ENCODE measurements around the gene TRPV3. TPM values are rescaled to one million over a fixed set of nuclear protein-coding genes. Genes with fewer than 3 reads are reported as not detected.
A peak's percentile ranks its signal among the peaks of the same experiment; 100 is the strongest.

TRPV3 gene
- total and polyA plus RNA-seq, 2 of the 13 experiments (the other 11 are each of a cell fraction or from before 2014, with no cell fraction given) = 0.90 to 1.0 TPM

GRCh38 chr17:3529817-3530741 lies 27.5 kb downstream of the TRPV3 start (continued):
- peak; percentile 65; the same call in 1 of the 2 replicates for TF ChIP-seq SALL1 (CRISPR knock-in tag; IDR thresholded peaks at IDR 0.05)
- no peak for TF ChIP-seq ZNF333 (CRISPR knock-in tag; IDR thresholded peaks at IDR 0.05; ENCODE audit: borderline replicate concordance)
- TF ChIP-seq, protein P1, sequence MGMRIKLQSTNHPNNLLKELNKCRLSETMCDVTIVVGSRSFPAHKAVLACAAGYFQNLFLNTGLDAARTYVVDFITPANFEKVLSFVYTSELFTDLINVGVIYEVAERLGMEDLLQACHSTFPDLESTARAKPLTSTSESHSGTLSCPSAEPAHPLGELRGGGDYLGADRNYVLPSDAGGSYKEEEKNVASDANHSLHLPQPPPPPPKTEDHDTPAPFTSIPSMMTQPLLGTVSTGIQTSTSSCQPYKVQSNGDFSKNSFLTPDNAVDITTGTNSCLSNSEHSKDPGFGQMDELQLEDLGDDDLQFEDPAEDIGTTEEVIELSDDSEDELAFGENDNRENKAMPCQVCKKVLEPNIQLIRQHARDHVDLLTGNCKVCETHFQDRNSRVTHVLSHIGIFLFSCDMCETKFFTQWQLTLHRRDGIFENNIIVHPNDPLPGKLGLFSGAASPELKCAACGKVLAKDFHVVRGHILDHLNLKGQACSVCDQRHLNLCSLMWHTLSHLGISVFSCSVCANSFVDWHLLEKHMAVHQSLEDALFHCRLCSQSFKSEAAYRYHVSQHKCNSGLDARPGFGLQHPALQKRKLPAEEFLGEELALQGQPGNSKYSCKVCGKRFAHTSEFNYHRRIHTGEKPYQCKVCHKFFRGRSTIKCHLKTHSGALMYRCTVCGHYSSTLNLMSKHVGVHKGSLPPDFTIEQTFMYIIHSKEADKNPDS (CRISPR knock-in tag; IDR thresholded peaks at IDR 0.05) = no peak
- TF ChIP-seq KDM1A (CRISPR knock-in tag; IDR thresholded peaks at IDR 0.05) = no peak
- TF ChIP-seq PPARG (CRISPR knock-in tag; conservative IDR thresholded peaks at IDR 0.05) = 0 out of 2 replicates have a peak, but pooled peaks have one; percentile 23
- no peak for TF ChIP-seq ZNF629 (CRISPR knock-in tag; conservative IDR thresholded peaks at IDR 0.05)
- TF ChIP-seq, protein P2, sequence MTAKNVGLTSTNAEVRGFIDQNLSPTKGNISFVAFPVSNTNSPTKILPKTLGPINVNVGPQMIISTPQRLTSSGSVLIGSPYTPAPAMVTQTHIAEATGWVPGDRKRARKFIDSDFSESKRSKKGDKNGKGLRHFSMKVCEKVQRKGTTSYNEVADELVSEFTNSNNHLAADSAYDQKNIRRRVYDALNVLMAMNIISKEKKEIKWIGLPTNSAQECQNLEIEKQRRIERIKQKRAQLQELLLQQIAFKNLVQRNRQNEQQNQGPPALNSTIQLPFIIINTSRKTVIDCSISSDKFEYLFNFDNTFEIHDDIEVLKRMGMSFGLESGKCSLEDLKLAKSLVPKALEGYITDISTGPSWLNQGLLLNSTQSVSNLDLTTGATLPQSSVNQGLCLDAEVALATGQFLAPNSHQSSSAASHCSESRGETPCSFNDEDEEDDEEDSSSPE (CRISPR knock-in tag; IDR thresholded peaks at IDR 0.05) = peak; percentile 70; the same call in 1 of the 2 replicates
- no peak for TF ChIP-seq ZBTB8A (CRISPR knock-in tag; IDR thresholded peaks at IDR 0.05; ENCODE audit: borderline replicate concordance, low read depth)
- TF ChIP-seq, protein P3, sequence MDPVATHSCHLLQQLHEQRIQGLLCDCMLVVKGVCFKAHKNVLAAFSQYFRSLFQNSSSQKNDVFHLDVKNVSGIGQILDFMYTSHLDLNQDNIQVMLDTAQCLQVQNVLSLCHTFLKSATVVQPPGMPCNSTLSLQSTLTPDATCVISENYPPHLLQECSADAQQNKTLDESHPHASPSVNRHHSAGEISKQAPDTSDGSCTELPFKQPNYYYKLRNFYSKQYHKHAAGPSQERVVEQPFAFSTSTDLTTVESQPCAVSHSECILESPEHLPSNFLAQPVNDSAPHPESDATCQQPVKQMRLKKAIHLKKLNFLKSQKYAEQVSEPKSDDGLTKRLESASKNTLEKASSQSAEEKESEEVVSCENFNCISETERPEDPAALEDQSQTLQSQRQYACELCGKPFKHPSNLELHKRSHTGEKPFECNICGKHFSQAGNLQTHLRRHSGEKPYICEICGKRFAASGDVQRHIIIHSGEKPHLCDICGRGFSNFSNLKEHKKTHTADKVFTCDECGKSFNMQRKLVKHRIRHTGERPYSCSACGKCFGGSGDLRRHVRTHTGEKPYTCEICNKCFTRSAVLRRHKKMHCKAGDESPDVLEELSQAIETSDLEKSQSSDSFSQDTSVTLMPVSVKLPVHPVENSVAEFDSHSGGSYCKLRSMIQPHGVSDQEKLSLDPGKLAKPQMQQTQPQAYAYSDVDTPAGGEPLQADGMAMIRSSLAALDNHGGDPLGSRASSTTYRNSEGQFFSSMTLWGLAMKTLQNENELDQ (CRISPR knock-in tag; IDR thresholded peaks at IDR 0.05; ENCODE audit: borderline replicate concordance) = no peak
- peak; percentile 71 for TF ChIP-seq HNF4A (CRISPR knock-in tag; IDR thresholded peaks at IDR 0.05)
- TF ChIP-seq PRDM10 (CRISPR knock-in tag; IDR thresholded peaks at IDR 0.05; ENCODE audit: low read depth) = no peak
- no peak for TF ChIP-seq ZNF234 (CRISPR knock-in tag; conservative IDR thresholded peaks at IDR 0.05)
- peak; percentile 34; the same call in 1 of the 2 replicates for TF ChIP-seq SAP130 (CRISPR knock-in tag; IDR thresholded peaks at IDR 0.05; ENCODE audit: low read depth)
- peak; percentile 40; the same call in 1 of the 2 replicates for TF ChIP-seq HDAC2 (CRISPR knock-in tag; IDR thresholded peaks at IDR 0.05)
- peak; percentile 47; the same call in 1 of the 2 replicates for TF ChIP-seq ZFY (CRISPR knock-in tag; IDR thresholded peaks at IDR 0.05)
- 0 out of 2 replicates have a peak, but pooled peaks have one; percentile 19 for TF ChIP-seq SP4 (CRISPR knock-in tag; IDR thresholded peaks at IDR 0.05)
- TF ChIP-seq ZNF720 (CRISPR knock-in tag; IDR thresholded peaks at IDR 0.05) = no peak
- no peak for TF ChIP-seq ZNF30 (CRISPR knock-in tag; IDR thresholded peaks at IDR 0.05)
- no peak for TF ChIP-seq ZNF572 (CRISPR knock-in tag; IDR thresholded peaks at IDR 0.05)
- 0 out of 2 replicates have a peak, but pooled peaks have one; percentile 23 for TF ChIP-seq KAT8 (CRISPR knock-in tag; IDR thresholded peaks at IDR 0.05)
